EH (cell line): ENCODE data around the gene POLR2H.
"Not testable (repeated sequence)": the region's sequence is repeated elsewhere in the genome, so short reads cannot be mapped to it uniquely, and the experiment has no call there.

Experiments
- DNase-seq: peaks from one replicate; pipeline ENCODE4 v3.0.0-alpha.2; 2015; ENCODE audit warnings: low read depth

The POLR2H gene

DNA sequence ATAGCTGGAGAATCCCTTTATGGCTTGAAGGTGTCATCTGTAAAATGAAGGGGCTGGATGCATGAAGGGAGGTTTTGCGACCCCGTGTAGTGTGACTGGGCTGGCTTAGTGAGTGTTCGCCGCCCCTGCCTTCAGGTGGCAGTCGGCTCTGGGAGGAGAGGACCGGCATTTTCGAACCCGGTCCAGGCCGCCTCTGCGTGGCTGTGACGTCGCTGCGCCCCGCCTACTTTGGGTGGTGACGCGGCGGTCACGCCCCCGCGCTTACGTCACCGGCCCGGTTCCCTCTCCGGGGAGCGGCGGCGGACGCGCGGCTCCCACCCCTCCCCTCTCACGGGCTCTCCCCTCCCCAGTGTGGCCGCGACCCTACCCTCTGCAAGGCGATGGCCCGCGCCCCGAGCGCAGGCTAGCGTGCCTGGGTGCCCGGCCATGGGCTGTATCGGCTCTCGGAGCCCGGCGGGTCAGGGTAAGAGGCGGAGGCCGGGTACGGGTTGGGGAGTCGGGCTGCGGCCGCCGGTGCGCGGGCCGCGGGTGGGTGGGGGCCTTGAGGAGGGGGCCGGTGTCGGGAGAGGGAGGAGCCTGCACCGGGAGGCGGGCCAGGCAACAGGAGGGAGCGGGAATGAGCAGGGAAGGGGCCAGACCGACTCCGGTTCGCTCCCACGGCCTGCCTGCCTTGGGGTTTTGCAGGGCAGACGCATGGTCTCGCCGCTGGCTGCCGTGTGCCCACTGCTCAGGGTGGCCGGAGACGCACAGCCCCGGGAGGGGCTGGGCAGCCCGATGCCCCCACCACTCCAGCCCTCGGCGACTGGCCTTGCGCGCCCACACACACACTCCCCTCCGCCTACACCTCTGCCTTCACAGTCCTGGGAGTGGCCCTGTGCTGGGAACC is 25.6 kb upstream of the POLR2H start:
- DNase-seq, result peak; percentile 75

DNA sequence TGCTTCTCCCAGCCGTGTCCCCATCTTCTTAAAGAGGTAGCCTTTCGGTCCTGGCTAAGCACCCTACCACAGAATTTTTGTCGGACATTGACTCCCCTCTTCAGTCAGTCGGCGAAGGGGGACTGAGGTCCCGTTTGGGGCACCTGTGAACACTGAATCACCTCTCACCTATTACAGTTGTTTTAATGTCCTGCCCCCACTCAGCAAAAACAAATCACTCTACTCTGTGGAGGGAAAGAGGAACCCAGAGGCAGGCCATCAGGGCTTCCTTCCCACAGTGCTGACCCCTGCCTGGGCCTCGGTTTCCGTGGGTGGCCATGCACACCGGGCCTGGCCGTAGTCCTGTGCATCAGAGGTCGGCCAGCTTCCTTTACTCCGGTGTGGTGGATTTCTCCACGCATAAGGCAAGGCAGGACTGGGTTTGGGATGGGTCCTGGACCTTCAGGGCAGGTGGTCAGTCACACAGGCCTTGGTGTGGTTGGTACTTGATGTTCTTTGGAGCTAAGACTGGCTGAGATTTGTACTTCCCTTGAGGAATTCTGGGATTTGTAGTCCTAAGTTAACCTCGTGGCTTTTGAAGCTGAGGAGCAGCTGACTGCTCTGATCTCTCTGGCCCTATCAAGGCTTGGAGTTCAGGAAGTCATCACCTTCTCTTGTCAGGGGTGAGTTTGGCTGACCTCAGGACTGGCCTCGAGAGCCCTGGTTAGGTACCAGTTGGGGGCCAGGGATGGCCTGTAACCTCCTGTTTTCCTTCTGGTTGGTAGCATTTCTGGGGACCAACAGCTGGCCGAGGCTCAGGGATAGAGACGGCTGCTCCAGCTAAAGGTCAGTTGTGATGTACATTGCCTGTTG is 24.7 kb upstream of the POLR2H start:
- peak; percentile 69 for DNase-seq

DNA sequence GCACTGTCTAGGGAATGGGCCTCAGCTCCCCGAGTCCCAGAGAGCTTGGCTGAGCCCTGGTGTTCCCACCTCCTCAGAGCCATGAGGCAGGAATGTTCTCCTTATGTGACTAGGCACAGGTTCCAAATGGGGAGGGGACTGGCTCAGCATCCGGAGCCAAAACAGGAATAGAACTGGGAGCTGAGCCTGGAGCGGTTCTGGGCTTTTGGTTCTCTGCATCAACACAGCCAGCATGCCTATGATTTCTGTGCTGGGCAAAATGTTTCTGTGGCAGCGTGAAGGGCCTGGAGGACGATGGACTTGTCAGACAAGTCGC is 24.2 kb upstream of the POLR2H start, which contains the start of gene FAM131A:
Gene FAM131A, plus strand, starts transcription at position 202 of the 316 bp plus-strand sequence. Its CDS starts 31 bp downstream, at position 233.
- DNase-seq, result peak; percentile 45

DNA sequence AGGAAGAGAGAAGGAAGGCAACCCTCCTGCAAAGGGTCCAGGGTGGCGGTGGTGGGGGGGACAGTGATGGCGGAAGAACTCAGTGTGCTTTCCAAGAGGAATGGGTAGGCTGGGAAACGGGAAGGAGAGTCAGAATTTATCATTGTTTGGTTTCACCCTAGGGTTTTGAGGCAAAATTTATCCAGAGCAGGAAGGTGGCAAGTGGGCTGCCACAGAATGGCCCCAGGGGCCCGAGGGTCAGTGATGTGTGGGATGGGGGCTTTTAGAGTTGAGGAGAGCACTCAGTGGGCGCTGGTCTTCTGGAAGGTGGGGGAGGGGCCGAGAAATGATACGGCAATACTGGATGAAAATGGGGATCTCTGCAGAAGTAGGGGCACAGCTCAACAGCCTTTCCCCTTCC is 23.5 kb upstream of the POLR2H start:
- no peak for DNase-seq

DNA sequence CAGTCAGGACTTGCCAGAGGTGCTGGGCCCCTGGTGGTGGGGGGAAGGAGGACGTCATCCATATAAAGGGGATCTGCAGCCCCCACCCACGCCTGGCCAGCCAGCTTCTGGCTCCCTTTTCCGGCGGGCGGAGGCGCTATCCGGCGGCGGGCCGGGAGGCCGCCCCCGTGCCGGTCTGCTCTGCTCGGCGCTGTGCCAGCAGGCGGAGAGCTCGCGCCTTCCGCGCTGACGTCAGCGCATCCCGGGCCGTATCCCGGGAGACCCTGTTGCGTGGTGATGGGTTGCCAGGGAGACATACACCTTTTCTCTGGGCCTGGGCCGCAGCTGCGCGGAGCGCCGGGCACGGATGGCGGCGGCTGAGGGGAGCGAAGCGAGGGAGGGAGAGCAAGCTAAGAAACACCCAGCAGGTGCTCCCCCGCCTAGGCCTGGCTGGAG is 23.0 kb upstream of the POLR2H start:
- peak; percentile 45 for DNase-seq

DNA sequence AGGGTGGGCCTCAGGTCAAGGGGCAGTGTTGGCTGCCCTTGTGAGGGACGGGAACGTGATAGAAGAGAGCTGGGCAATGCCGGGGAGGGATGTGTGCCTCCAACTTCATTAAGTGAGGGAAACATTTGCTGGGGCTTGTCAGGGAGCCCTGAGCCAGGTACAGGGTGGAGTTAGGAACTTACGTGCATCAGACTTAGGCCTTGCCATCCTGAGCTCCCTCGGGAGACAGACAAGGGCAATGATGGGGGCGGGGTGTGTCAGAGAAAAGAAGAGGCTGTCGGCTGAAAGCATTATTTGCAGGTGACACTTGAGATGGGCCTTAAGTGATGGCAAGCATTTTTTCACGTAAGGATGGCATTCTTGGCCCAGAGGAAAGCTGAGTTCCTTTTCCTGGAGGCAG is 22.5 kb upstream of the POLR2H start:
- DNase-seq, result no peak

DNA sequence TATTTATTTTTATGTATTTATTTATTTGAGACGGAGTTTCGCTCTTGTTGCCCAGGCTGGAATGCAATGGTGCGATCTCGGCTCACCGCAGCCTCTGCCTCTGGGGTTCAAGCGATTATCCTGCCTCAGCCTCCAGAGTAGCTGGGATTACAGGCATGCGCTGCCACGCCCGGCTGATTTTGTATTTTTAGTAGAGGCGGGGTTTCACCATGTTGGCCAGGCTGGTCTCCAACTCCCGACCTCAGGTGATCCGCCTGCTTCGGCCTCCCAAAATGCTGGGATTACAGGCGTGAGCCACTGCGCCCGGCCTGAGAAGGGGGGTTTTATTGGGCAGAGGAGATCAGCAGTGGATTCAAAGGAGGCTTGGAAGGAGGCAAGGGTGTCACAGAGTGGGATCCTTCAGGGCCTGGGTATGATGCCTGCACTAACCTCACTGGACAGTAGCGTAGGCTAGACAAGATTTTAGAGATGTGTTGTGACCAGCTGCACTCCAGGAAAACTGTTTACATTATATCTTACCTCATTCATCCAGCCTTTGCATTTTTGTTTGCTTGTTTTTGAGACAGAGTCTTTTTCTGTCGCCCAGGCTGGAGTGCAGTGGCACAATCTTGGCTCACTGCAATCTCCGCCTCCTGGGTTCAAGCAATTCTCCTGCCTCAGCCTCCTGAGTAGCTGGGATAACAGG is 21.9 kb upstream of the POLR2H start:
- not testable (repeated sequence) for DNase-seq

DNA sequence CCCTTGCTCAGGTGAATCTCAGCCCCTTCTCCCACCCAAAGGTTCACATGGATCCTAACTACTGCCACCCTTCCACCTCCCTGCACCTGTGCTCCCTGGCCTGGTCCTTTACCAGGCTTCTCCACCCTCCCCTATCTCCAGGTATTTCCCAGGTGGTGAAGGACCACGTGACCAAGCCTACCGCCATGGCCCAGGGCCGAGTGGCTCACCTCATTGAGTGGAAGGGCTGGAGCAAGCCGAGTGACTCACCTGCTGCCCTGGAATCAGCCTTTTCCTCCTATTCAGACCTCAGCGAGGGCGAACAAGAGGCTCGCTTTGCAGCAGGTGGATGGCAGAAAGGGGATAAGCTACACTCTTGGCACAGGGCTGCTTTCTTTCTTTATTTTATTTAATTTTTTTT is 19.6 kb upstream of the POLR2H start:
- no peak for DNase-seq

DNA sequence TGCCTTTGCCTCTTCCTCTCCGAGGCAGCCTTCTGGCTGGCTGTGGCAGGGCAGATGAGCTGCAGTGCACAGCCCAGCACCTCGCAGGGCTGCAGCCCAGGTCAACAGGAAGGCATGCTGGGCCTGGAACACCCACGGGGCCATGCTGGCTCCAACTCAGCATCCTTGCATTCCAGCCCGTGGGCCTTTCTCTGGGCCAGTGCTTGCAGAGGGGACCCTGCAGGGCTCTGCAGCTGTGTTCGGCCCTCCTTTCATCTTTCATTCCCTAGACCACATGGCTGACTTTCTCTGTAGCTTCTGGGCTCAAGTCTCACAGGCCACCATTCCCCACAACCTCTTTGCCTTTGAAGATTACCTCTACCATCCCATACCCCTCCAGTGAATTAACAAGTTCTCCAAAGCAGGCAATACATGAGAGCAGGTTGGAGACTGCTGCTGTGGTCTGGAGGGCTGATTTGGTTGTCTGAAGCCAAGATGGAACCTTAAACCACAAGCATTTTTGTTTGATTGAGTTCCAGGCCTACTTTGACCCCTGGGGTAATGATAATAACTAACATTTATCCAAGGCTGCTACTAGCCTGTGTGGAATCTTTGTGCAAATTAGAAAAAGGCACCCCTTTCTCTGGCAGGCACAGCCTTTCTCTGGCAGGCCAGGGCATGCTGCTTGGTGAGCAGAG is 18.2 kb upstream of the POLR2H start:
- DNase-seq, result peak; percentile 41

DNA sequence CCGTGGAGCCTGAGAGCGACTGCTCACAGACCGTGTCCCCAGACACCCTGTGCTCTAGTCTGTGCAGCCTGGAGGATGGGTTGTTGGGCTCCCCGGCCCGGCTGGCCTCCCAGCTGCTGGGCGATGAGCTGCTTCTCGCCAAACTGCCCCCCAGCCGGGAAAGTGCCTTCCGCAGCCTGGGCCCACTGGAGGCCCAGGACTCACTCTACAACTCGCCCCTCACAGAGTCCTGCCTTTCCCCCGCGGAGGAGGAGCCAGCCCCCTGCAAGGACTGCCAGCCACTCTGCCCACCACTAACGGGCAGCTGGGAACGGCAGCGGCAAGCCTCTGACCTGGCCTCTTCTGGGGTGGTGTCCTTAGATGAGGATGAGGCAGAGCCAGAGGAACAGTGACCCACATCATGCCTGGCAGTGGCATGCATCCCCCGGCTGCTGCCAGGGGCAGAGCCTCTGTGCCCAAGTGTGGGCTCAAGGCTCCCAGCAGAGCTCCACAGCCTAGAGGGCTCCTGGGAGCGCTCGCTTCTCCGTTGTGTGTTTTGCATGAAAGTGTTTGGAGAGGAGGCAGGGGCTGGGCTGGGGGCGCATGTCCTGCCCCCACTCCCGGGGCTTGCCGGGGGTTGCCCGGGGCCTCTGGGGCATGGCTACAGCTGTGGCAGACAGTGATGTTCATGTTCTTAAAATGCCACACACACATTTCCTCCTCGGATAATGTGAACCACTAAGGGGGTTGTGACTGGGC is 16.8 kb upstream of the POLR2H start:
- no peak for DNase-seq

DNA sequence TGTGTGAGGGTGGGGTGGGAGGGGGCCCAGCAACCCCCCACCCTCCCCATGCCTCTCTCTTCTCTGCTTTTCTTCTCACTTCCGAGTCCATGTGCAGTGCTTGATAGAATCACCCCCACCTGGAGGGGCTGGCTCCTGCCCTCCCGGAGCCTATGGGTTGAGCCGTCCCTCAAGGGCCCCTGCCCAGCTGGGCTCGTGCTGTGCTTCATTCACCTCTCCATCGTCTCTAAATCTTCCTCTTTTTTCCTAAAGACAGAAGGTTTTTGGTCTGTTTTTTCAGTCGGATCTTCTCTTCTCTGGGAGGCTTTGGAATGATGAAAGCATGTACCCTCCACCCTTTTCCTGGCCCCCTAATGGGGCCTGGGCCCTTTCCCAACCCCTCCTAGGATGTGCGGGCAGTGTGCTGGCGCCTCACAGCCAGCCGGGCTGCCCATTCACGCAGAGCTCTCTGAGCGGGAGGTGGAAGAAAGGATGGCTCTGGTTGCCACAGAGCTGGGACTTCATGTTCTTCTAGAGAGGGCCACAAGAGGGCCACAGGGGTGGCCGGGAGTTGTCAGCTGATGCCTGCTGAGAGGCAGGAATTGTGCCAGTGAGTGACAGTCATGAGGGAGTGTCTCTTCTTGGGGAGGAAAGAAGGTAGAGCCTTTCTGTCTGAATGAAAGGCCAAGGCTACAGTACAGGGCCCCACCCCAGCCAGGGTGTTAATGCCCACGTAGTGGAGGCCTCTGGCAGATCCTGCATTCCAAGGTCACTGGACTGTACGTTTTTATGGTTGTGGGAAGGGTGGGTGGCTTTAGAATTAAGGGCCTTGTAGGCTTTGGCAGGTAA is 16.0 kb upstream of the POLR2H start:
- peak; percentile 81 for DNase-seq

DNA sequence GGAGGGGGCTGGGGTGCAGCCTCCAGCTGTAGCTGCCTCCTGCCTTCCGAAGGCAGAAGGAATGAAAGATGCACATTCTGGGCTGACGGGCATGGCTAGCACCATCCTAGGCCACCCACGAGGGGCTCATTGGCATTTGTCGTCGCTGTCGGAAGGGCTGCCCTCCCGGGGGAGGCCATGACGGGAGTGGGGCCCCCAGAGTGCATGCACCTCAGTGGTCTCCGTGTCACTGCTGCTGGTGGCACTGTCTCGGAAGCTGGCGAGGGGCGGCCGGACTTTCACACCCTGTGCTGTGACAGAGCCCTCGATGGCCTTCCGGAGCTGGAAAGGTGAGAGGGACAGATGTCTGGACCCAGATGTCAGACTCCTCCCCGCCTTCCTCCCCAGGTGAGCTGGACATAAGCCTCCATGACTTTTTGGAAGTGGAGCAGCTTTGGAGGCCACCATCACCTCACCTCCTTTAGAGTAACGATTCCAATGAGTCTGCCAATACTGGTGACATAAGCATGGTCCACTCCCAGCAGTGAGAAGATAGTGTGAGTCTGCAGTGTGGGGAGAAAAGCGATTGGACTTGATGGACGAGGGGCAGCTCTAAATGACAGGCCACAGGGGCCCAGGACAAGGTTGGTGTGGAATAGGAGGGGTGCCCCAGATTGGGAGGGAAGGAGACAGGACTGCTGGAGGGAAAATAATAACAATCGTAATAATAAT is 14.9 kb upstream of the POLR2H start:
- no peak for DNase-seq

DNA sequence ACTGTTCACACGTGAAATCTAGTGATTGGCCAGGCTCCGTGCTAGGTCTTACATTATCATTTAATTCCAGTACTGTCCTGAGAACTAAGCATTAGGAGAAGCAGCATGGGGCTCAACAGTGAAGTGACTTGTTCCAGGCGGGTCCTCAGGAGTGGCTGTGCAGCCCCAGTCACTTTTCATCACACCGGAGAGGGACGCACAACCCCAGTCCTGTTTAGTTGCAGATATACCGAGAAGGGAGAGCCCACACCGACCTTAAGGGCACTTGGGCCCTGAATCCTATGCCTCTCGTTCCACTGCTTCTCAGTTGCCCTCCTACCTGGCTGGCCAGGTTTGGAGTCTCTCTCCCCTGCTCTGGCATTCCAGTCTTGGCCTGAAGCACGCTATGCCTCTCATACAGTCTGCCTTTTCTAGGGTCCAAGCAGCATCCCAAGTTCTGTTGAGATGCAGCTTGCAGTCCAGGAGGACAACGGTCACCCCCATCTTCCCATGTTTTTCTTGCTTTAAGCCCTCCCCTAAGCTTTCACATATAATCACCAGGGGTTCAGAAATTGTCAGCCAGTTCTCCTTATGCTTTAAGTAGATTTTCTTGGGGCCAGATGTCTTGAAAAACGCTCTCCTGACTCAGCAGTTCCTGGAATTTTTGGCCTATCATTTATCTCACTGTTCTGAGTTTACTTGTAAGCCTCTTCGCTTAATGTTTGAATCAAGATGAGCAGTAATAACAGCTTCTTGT is 14.0 kb upstream of the POLR2H start:
- DNase-seq, result no peak

DNA sequence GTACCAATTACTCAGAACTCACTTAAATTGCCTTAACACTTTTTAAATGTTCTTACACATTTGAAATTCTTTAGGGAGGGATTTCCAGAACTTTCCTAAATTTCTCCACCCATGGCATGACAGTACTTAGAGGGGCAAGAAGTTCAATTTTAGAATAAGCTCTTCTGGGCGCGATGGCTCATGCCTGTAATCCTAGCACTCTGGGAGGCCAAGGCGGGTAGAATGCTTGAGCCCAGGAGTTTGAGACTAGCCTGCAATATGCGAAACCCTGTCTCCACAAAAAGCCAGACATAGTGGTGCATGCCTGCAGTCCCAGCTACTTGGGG is 13.5 kb upstream of the POLR2H start:
- DNase-seq, result no peak

DNA sequence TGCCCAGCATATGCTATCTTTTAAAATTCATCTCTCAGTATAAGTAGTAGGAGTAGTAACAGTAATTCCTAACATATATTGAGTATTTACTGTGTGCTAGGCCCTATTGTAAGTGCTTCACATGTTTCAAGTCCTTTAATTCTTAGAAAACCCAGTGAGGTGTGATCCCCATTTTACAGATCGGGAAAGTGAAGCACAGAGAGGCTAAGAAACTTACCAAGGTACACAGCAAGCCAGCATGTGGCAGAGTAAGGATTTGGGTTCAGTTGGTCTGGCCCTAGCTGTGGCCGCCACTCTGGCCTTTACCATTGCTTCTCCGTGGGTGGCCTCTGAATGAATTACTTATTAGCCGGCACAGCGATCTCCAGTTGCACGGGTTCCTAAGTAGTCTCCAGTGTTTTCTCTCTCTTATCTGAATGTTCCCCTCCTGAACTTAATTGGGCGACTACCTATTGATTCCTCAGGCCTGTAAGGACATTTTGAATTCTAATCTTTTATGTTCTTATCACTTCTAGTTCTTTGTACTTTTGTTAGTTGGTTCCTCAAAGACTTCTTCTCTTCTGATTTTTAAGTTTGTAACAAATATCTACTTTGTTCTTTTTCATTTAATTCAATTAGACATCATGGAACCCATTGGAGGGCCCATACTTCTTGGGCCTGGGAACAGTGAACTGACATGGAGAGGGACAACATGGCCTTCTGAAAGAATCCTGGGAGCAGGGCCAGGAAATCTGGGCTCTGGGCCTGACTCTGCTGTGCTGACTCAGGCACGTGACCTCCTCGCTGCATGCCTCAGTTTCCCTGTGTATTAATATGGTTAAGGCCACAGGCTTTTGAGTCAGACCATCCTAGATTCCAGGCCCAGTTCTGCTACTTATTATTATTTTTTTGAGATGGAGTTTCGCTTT is 11.7 kb upstream of the POLR2H start:
- DNase-seq, result no peak

DNA sequence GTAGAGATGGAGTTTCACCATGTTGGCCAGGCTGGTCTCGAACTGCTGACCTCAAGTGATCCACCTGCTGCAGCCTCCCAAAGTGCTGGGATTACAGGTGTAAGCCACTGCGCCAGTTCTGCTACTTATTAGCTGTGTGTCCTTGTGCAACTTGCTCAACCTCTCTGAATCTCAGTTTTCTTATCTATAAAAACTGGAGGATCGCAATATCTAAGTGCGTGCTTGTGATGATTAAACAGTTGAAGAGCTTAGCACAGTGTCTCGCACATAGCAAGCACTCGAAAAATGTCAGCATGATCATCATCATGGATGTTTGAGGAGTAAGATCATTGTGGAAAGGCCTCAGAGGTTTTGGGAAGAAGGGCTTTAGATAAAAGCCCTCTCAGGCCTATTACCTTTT is 10.9 kb upstream of the POLR2H start:
- DNase-seq, result no peak

DNA sequence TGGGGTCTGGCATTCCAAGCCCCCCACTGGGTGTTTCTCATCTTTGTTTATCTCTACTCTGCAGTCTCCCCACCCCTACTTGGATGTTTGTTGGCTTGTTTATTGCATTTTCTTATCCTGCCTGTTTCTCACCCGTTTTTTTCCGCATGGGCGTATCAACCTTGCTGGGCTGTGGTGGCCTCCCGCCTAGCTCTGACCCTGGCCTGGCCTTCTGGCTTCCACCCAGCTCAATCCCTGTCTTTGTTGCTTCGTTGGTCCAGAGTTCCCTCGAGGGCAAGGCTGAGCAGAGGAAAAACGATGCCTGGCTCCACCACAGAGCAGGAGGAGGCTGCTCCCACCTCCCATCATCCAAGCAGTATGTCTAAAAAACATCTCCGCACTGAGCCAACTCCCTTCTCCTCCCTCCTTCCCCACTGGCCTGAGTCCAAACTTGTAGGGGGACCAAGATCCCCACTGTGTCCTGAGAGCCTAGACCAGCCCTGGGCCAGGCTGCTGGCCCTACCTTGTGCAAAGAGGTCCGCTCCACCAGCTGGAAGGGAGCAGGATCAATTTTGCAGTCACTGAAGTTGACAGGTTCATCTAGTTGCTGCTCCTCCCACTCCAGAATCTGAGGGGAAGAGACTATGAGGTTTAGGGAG is 9.9 kb upstream of the POLR2H start:
- no peak for DNase-seq
